HG03045 (cell line): ENCODE results near the gene PLA2G2E.
"Not testable (repeated sequence)": the region's sequence is repeated elsewhere in the genome, so short reads cannot be mapped to it uniquely, and the experiment has no call there.

Experiments
- ATAC-seq: cut with Tn5 transposase; IDR thresholded peaks from one replicate; pipeline ENCODE4 v1.9.1; 2021; ENCODE audit warnings: mild to moderate bottlenecking, moderate library complexity; ENCODE audit not compliant: unreplicated experiment

Gene PLA2G2E

DNA sequence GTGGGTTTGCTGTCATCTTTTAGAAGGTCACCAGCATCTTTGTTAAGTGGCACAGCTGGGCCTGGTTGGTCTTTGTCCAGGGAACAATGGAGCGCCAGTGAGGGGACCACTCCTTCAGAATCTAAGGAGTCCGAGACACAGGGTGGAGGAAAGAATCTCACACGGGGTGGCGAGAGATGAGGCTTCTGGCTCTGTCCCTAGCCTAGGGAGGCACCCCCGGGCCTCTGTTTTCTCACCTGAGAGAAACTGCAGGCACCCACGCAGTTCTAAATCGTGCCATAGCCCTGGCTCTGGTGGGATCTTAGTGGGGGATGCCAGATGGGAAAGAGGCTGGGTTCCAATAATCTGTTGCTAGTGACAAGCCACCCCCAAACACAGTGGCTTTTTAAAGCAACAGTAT, 10.9 kb upstream of the PLA2G2E start:
- ATAC-seq: no peak

DNA sequence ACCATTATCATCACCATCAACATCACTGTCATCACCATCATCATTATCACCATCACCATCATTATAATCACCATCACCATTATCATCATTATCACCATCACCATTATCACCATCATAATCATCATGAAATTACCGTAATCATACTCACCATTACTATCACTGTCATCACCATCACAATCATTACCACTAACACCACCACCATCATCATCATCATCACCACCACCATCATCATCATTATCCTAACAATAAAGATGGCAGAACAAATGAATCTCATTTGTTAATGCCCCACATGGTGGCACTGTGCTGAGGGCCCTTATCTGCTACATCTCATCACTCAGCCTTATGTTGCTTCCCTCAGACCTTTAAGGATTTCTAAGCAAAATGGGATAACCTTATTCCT, 9.4 kb upstream of the PLA2G2E start:
- ATAC-seq: no peak

DNA sequence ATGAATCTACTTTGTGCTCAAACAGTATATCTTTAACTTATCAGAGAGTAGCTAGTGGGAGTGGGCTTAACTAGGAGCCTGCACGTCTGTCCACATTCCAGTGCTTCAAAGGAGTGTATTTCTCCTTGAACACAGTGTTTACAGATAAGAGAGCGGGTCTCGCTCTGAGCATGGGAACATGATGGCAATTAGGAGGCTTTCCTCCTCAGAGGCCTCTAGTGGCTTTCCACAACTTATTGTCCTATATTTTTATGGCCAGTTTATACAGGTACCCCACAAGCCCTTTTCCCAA, 3.7 kb upstream of the PLA2G2E start:
- ATAC-seq: not testable (repeated sequence)

DNA sequence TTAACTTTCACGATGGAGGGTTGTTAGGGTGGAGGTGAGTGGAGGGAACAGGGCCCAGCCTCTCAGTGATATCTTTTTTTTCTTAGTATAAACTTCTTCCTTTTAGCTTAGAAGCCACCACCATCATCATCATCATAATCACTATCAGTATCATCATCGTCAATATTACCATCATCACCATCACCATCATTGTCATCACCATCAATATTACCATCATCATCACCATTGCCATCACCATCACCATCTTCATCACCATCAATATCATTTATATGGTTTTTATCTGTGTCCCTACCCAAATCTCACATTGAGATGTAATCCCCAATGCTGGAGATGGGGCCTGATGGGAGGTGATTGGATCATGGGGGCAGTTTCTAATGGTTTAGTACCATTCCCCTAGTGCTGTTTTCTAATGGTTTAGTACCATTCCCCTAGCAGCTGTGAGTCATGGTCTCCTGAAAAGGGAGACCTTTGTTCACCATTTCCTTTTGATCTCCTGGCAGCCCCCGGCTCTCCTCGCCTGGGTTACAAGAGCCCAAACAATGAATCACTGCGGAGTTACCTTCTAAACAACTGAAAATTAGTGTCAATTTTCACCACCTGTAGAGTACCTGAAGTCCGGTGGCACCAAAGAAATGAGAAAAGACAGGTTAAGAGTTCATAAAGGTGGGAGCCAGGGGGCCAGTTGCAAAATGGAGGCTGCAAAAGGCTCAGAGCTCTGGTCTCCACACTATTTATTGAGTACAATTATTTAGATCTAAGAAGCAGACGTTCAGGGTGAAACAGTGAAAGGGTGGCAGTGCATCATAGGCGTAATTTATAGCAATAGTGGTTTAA, 3.1 kb upstream of the PLA2G2E start:
- no peak for ATAC-seq

DNA sequence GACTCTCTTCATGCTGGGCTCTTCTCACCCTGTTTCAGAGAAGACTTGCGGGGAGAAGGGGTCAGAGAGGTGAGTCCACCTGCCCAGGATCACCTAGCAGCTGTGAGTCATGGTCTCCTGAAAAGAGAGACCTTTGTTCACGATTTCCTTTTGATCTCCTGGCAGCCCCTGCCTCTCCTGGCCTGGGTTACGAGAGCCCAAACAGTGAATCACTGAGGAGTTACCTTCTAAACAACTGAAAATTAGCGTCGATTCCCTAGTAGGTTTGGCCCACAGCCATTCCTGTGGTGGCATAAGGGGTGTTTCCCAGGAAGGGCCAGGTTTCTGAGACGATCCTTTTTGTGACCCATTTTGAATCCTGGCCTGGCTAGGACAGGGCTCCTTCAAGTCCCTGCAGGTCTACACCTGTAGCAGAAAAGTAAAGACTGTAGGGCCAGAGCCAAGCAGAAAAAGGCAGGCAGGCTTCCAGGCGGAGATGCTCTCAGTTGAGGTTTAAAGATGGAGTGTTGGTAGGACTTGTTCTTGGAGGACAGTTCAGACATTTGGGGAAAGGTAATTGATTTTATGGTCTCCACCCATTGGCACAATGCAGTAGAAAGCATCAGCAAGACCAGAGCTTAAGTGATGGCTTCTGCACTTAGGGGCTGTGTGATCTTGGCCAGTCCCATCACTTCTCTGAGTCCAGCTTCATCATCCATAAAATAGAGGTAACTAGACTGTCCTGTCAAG, 2.1 kb upstream of the PLA2G2E start:
- ATAC-seq: no peak

DNA sequence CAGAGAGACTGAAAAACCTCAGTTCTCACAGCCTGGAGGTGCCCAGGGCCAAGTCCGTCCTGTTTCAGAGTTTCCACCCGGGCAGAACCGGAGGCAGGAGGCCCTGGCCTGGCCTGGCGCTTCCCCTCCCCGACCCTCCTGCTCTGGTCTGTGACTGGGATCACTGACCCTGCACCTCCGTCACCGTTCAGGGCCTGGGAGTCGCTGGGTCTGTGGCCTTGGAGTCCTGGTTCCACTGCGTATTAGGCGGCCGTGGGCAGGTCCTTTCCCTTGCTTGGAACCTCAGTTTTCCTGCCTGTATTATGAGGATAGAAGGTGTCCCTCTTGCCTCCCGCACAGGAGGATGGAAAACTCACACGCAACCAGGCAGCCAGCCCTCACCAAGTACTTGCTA, 533 bp upstream of the PLA2G2E start:
- ATAC-seq: no peak

DNA sequence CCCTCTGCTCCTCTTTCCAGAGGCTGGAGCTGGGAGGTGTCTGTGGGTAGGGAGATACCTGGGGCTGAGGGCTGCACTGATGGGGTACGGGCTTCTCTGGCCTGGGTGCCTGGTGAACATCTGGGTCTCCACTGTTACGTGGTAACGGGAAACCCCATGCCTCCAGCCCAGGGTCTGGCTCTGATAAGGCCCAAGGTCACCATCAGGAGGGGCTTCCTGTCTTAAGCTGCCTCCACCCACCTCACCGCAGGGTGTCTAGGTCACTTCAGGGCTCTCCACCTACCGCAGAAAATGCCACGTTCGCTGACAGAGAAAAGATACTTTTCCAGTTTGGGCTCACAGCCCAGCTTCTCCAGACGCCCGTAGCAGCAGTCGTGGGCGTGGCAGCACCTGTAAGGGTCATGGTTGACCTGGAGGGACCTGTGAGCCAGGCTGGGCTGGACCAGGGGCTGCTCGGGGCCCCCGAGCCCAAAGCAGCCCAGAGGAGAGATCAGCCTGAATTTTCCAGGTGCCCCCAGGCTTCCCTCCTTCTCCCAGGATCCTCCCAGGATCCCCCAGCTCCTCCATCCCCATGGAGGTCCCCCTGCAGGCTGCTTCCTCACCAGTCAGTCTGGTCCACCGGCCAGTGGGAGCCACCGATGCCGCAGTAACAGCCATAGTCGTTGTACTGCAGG, 1.3 kb downstream of the PLA2G2E start:
- ATAC-seq: no peak

DNA sequence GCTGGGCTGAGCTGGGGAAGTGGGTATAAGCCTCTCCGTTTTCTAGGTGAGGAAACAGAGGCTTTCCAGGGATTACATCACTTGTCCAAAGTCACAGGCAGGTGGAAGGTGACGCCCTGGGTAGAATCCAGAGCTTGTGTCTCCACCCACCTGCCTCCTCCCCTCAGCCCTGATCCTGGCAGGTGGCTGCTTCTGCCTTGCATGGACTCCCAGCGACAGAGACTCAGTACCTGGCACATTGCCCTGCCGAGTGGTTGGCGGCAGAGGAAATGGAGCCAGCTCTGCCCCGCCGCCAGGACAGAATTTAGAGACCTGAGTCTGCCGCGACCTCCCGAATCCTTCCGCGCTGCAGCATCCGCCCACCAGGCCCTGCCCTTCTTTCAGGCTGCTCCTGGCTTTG, 2.1 kb downstream of the PLA2G2E start:
- no peak for ATAC-seq

DNA sequence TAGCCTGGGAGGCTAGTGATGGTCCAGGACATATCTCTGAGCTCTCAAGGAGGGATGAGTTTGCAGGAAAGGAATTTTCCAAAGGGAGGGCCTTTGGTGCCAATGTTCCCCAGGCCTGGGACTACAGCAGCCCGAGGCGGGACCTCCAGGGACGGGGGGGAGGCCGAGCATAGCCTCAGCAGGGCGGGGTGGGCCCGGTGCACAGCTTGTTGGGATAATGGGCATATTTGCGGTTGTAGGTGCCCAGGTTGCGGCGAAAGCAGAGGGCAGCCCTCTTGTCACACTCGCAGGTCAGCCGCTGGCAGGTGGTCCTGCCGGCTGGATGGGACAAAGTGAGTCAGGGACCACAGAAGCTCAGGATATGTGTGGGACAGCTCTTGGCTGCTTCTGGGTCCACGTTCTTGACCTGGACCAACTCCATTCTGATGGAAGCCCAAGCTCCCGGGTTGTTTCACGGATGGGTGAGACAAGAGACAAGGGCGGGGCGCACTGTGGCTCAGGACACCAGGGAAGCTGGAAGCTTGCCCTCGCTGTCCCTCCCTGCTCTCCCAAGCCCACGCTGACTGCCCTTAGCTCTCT, 3.2 kb downstream of the PLA2G2E start:
- ATAC-seq: no peak

DNA sequence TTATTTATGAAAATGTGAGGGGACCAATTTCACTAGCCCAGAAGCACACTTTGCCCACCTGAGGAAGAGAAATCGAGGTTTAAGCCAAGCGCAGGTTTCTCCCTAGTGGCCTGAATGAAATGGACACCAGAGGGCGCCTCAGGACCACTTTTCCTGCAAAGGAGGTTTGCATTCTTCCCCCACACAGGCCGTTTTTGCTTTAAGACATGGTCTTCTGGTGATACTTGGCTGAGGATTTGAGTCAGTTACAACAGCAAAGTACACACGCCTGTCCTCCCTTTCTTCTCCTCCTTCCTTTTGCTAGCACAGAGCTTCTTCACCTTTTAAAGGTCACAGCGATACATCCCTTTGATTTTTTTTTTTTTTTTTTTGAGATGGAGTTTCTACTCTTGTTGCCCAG, 5.4 kb downstream of the PLA2G2E start:
- ATAC-seq: no peak

DNA sequence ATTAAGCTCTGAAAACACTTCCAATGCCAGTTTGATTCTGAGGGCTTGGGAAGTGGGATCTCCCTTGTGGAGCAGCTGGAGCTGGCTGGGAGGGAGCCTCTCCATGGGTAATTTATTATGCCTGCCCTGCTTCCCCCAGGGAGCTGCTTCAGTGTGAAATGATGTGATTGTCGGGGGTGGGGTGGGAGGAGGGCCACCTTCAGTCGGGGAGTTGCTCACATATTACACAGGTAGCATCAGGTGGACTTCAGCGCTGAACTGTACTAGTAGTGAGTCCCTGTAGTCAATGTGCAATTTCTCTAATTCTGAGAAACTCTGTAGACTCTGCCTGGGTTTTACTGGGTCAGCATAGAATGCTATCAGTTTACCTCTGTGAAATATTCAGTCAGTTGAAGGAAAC, 12.8 kb downstream of the PLA2G2E start:
- ATAC-seq: no peak

DNA sequence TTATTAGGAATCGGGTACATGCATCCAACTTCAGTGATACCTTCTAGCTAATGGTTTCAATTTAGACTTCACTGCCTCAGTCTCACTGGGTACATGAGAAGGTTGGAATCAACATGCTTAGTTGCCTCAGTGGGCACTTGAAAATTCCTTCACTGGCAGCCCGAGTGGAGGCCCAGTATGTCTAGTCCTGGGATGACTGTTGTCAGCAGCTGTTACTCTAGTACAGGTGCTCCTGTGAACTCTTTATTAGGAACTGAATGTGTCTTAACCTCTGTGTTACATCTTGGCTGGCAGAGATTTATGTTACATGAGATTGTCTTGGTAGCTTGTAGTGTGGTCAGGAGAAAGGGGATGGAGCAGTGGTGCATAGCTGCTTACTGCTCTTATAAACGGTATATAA, 13.4 kb downstream of the PLA2G2E start:
- no peak for ATAC-seq

DNA sequence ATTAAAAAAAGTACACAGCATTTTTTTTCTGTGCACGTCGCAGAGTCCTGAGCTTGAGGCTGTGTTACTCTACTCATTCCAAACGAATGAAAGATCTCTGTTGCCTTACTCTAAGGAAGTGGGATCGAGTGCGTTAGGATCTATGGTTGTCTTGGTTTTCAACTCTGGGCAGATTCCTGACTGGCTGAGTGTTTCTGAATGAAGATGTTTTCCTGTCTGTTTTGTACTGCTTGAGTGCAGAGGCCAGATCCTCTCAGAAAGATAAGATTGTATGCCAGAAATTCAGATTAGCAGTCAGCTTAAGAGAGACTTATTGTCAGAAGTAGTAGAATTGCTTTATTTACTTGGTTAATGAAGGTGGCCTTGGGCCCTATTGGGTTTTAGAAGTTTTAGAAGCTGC, 14.0 kb downstream of the PLA2G2E start:
- ATAC-seq: no peak

DNA sequence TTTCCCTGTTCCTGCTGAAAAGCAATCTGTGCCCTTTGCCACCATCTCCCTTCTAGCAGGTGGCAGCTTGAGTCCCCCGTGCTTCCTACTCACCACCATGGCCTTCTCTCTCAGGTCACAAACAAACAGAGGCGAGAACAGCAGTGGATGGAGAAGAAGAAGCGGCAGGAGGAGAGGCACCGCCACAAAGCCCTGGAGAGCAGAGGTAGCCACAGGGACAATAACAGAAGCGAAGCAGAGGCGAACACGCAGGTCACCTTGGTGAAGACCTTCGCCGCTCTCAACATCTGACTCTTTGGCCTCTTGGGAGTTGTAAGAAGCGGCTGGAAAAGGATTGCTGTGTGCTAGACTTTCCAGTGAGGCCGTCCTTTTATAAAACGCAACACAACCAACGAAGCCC, 16.0 kb downstream of the PLA2G2E start:
- no peak for ATAC-seq

DNA sequence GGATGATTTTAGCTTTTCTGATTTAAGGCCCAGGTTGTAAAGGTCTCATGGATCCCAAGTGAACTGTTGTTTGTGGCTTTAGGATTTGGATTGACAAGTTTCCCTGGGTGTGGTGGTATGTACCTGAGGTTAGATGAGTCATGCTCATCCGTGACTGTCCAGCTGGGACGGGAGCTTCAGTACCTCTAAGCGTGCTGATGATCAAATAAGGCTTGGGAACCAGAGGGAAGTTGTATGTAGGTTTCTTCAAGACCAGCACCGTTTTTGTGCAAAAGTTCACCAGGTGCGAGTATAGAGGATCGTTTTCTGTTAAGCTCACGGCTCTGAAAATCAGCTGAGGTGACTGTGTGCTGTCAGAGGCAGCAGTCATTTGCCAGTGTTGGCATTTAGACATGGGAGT, 19.8 kb downstream of the PLA2G2E start:
- ATAC-seq: no peak

DNA sequence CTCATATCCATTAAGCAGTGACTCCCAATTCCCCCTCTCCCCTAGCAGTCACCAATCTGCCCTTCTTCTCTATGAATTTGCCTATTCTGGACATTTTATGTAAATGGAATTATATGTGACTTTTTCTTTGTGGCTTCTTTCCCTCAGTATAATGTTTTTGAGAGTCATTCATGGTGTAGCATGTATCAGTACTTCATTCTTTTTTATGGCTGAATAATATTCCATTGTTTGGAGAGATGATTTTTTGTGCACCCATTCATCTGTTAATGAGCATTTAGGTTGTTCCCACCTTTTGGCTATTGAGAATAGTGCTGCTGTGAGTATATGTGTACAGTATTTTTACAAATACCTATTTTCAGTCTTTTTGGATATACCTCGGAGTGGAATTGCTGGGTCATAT, 21.8 kb downstream of the PLA2G2E start:
- ATAC-seq: no peak

DNA sequence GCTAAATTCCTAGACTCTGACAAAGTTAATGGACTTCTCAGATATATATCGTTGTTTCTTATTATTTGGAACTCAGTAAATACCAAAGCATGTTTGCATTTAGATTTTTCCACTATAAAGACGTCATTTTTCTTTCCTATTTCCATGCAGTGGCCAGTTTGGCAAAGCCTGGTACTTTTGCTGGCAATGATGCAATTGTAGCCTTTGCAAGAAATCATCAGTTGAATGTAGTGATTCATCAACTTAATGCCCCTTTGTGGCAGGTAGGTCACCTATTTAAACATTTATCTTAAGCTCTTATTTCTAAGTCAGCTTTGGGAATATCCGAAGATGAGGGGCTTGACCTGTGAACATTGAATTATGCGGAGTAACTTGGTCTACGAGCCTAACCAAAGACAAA, 29.2 kb downstream of the PLA2G2E start:
- no peak for ATAC-seq

DNA sequence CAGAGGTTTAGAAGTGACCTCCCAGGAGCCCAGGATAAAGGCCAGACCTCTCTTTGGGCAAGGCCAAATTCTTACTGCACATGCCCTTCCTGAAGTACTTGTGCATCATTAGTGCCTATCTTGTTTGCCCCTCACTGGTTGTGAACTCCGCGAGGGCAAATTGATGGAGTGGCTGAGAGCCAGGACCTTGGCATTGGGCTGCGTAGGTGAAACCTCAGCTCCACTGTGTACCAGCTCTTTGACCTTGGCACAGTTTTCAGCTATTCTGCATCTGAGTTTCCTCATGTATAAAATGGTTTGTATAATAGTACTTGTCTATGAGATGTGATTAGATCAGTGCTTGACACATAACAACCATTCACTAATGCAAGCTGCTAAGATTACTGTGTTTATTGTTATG, 29.7 kb downstream of the PLA2G2E start:
- ATAC-seq: no peak

DNA sequence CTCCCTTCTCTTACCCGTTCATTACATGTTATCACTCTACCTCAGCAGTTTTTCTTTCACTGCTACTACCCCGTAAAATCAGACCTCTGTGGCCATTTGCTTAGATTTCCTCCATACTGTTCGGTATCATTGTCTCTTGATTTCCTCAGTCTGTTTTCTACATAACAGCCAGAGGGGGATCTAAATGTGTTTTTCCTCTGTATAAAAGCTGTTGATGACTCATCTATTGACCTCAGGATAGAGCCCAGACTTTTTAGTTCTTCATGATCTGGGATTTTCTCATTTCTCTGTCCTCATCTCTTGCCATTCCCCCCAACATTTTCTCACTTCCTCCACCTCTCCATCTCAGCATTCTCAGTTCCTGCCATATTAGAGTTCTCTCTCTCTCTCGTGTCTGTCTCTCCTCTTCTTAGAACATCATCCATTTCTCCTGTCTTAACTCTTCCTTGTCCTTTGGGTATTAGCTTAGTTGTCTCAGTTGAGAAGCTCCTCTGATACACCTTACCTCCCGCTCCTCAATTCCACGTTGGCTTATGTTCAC, 30.7 kb downstream of the PLA2G2E start:
- ATAC-seq: no peak

DNA sequence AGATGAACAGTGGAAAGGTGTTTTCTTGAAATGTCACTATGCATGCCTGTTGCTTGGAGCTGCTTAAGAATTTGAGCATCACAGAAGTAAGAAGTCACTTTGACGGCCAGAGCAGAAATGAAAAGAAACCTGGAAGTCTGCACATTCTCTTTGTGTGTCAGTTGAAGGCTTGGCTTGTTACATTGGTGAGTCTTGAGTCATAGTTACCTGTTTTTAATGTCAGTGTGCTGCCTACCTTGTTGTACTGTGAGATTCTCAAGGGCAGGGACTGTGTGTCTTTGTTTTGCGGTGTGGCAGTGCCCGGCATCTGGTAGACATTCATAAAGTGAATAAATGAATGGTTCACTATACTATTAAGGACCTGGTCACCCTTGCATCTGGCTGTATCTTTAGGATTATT, 31.3 kb downstream of the PLA2G2E start:
- no peak for ATAC-seq

DNA sequence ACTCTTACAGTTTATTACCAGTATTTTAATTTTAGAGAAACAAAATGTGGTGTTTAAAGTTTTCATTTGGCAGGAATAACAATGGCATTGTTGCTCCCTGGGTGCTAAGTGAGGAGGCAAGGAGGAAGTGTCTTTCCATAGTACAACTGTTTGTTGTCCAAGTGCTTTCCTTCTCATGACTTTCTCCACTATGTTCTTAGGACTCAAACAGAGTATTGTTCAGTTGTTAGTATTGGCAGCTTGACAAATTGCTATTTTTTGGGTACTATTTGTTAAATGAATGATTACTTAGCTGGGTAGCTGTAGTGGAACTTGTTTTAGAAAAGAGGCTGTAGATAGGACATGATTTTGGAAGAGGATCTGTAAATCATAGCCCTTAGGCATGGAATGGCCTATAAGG, 33.8 kb downstream of the PLA2G2E start:
- ATAC-seq: no peak

DNA sequence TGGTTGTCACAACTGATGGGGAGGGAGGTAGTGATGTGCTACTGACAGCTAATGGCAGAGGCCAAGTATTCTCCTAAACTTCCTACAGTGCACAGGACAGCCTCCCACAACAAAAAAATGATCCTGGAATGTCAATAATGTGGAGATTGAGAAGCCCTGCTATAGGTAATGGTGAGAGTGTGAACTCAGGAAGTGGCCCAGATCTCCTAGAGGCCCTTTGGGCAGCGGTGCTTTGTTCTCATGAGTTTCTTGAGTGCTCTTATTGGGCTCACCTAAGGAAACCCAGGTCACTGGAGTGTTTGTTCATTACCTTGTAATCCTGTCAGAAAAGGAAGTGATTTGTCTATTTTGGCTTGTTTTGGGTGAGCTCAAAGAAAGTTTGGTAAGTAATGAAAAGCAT, 35.3 kb downstream of the PLA2G2E start:
- ATAC-seq: no peak
